HS-27A (cell line): Measurements from ENCODE around the gene ATXN1.

Source experiments
- DNase-seq: peaks from one replicate; pipeline ENCODE4 v3.0.0-alpha.2; 2012; ENCODE audit warnings: low read depth, missing footprints

ATXN1 gene

GRCh38 chr6:16359563-16359962 is 401.7 kb downstream of the ATXN1 start:
- DNase-seq: no peak

- no peak for DNase-seq
Observed at GRCh38 chr6:16358531-16359138, 402.6 kb downstream of the ATXN1 start.

- DNase-seq: no peak
Observed at GRCh38 chr6:16355699-16356446, 405.4 kb downstream of the ATXN1 start.

- no peak for DNase-seq
Observed at GRCh38 chr6:16355238-16355637, 406.0 kb downstream of the ATXN1 start.

- DNase-seq: no peak
Observed at GRCh38 chr6:16354692-16355091, 406.6 kb downstream of the ATXN1 start.

GRCh38 chr6:16352821-16353438 is 408.3 kb downstream of the ATXN1 start:
- DNase-seq: no peak

- DNase-seq: no peak
Observed at GRCh38 chr6:16352258-16352635, 409.0 kb downstream of the ATXN1 start.

- DNase-seq: no peak
Observed at GRCh38 chr6:16349544-16349943, 411.7 kb downstream of the ATXN1 start.

GRCh38 chr6:16346831-16347230 is 414.4 kb downstream of the ATXN1 start:
- no peak for DNase-seq

- peak; percentile 55 for DNase-seq
Observed at GRCh38 chr6:16345449-16346330, 415.6 kb downstream of the ATXN1 start.

GRCh38 chr6:16344756-16345155 is 416.5 kb downstream of the ATXN1 start:
- DNase-seq: no peak

- DNase-seq: no peak
Observed at GRCh38 chr6:16343593-16343992, 417.7 kb downstream of the ATXN1 start.

GRCh38 chr6:16339265-16339587 is 422.0 kb downstream of the ATXN1 start:
- DNase-seq: no peak

GRCh38 chr6:16338577-16339264 is 422.5 kb downstream of the ATXN1 start:
- peak; percentile 97 for DNase-seq

GRCh38 chr6:16337295-16337975 is 423.8 kb downstream of the ATXN1 start:
- DNase-seq: peak; percentile 75

- no peak for DNase-seq
Observed at GRCh38 chr6:16336911-16337294, 424.4 kb downstream of the ATXN1 start.

GRCh38 chr6:16336056-16336818 is 425.0 kb downstream of the ATXN1 start:
- DNase-seq: no peak

GRCh38 chr6:16335176-16335575 is 426.1 kb downstream of the ATXN1 start:
- DNase-seq: no peak

- DNase-seq: no peak
Observed at GRCh38 chr6:16334671-16335070, 426.6 kb downstream of the ATXN1 start.

- no peak for DNase-seq
Observed at GRCh38 chr6:16333580-16333979, 427.7 kb downstream of the ATXN1 start.

- DNase-seq: no peak
Observed at GRCh38 chr6:16332175-16332542, 429.1 kb downstream of the ATXN1 start.
